EL (cell line): ENCODE data around the gene STX16.
"Not testable (repeated sequence)": the region's sequence is repeated elsewhere in the genome, so short reads cannot be mapped to it uniquely, and the experiment has no call there.

ENCODE experiments used
- DNase-seq: peaks from one replicate; pipeline ENCODE4 v3.0.0-alpha.2; 2016

Gene STX16

DNA sequence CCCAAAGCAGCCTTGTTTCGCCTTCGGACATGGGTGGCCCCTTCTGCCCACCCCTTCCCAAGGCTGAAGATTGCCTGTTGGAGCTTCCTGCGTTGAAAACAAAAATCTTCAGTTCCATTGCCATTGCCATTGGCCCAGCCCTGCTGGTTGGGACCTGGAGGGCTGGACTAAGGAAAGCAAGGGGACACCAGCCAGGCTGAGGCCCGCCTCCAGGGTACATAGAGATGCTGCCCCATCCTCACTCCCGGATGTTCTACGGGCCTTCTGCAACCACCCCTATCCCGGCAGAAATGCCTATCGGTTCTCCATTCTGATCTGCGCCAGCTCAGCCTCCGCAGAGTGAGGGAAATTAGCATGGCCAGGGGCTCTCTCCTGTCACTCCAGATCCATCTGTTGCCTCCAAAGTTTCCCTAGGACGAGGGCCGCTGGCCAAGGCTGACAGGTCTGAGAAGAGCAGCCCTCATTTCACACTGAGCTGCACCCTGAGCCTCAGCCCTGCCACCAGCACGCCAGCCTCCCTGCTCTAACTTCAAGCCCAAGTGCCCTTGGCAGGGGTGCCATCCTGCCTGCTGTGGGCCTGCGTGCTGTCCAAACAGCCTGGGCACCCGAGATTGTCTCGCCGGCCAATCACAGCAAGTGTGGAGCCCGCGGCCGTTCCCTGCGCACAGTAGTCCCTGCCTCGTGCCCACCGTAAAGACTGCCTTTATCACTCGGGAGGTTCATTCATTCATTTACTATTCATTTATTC lies 13.4 kb upstream of the STX16 start:
- DNase-seq = no peak

- DNase-seq = no peak
These were observed 12.5 kb upstream of the STX16 start for GRCh38 chr20:58638467-58639181.

- no peak for DNase-seq
These were observed 11.6 kb upstream of the STX16 start for GRCh38 chr20:58639182-58640146.

- DNase-seq = peak; percentile 80
These were observed 10.6 kb upstream of the STX16 start for GRCh38 chr20:58640446-58640845.

GRCh38 chr20:58642441-58642840 lies 8.6 kb upstream of the STX16 start:
- DNase-seq = no peak

GRCh38 chr20:58642896-58643295 lies 8.2 kb upstream of the STX16 start:
- not testable (repeated sequence) for DNase-seq

- peak; percentile 26 for DNase-seq
These were observed 5.6 kb upstream of the STX16 start for GRCh38 chr20:58645412-58645968.

- DNase-seq = no peak
These were observed 4.8 kb upstream of the STX16 start for GRCh38 chr20:58646257-58646656.

DNA sequence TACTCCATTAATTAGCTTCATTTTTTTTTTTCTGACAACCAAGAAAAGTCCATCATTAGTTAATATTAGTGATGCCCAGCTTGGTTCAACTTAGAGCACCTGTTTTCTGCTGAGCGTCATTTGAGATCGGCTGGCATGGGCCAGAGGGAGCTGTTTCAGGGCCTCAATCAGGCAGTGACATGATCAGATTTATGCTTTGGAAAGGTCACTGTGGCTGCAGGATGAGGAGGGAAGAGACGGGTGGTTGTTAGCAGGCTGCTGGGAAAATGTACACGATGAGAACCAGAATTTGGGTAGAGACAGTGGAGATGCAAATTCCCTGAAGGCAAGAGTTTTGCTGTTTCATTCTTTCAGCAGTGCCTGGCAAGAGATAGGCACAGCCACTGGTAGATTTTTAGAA lies 4.4 kb upstream of the STX16 start:
- DNase-seq = no peak

- DNase-seq = no peak
These were observed 3.8 kb upstream of the STX16 start for GRCh38 chr20:58647162-58647795.

DNA sequence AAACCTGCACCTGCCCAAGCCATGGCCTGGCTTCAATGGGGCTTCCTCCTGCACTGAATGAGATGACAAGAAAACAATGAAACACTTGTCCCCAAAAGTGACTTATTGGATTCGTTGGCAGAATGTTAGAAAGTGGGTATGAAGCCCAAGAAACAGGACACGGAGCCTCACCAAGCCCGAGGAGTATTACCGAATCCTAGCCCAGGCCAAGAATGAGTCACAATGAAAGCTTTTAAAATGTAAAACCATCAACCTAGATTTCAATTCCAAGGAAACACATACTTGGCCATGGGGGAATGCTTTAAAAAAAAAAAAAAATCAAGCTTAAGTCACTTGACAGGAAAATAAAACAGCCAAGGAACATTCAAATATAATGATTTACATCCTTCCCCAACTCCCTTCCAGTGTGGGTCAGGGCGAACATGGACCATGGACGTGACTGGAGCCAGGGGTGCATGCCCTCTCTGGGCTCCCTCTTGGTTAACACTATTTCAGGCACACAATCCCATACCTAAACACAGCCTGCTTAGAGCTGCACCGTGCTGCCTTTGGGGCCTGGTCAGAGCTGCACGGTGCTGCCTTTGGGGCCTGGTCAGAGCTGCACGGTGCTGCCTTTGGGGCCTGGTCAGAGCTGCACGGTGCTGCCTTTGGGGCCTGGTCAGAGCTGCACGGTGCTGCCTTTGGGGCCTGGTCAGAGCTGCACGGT lies 3.1 kb upstream of the STX16 start:
- DNase-seq = peak; percentile 71

DNA sequence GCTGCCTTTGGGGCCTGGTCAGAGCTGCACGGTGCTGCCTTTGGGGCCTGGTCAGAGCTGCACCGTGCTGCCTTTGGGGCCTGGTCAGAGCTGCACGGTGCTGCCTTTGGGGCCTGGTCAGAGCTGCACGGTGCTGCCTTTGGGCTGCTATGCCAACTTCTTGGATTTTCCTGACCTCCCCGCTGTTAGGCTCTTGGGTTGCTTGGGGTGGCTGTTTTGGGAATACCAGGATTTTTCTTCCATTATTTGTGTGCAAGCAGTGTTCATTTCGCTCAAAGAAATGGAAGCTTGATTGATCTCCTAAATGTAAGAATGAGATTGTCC lies 2.6 kb upstream of the STX16 start:
- not testable (repeated sequence) for DNase-seq

DNA sequence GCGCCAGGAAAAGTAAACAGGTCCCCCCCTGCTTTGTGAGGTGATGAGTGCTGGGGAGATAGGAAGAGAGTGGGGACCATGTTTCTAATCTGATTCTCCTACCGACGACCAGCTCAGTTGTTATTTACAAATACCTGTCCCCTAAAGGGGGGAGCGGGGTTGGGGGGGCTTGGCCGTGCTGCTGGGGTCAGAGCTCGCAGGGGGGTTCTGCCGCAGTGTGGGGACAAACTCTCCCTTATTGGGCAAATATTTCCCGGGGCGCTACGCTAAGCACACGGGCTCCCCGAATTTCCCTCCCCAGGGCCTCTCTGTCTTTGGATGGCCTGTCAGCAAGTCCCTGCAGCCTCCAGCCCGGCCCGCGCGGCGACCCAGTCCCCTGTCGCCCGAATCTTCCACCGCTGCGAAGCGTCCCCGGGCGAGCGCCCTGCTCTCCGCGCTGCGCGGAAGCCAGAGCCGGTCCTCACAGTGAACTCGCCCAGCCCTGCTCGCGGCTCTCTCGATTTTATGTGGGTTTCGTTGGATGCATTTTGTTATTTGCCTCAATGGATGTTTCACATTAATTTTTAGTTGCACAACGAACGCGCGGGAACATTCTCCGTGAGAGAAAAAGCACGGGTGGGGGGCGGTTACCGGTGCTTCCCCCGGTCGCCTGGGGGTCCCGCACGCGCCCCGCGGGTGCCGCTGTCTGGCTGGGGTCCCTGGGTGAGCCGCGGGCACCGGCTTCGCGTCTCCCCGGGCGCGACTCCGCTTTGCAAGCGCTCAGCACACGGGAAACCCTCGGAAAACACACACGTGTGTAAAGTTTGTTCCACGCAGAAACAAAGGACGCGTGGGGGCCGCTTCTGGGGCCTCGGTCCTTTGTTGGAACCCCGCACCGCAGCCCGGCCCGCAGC lies 1.5 kb upstream of the STX16 start:
- peak; percentile 14 for DNase-seq

- DNase-seq = peak; percentile 34
These were observed 805 bp upstream of the STX16 start for GRCh38 chr20:58650181-58650775.

- DNase-seq = no peak
These were observed 469 bp downstream of the STX16 start for GRCh38 chr20:58651559-58651945.

GRCh38 chr20:58651946-58652605 lies 993 bp downstream of the STX16 start:
- peak; percentile 84 for DNase-seq

- DNase-seq = peak; percentile 35
These were observed 1.7 kb downstream of the STX16 start for GRCh38 chr20:58652606-58653294.

DNA sequence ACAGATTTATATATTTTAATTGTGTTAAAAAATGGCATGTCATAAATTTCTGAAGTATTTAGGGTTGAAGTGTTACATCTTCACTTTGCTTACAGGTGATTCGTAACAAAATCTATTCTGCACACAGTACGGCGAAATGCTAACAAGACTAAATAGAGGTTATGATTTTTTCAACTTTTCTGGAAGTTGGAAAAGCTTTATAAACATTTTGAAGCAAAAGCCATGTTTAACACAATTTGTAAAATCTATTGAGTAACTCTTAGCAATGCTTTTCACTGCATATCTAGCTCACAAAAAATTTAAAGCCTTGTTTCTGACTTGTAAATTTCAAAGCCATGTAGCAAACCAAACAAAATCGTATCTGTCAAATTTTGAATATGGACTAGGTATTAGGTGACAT lies 3.3 kb downstream of the STX16 start:
- DNase-seq = no peak
